HepG2 (cell line): ENCODE results near the gene CDKN3. TPM values are rescaled to one million over a fixed set of nuclear protein-coding genes. Genes with fewer than 3 reads are reported as not detected.

ENCODE experiments used
- ATAC-seq: fragments of 200-7000 bp; cut with Tn5 transposase; 3 replicates; pipeline ENCODE4 v1.9.1; 2020; ENCODE audit warnings: mild to moderate bottlenecking, moderate library complexity
- BruUV-seq: library from RNA; stranded (reverse); fragments of 400-500 nt; replicated peaks from 2 replicates; lab custom pipeline; 2021; lab: Mats Ljungman, UMichigan
- CTCF ChIA-PET: fragments of 300-600 bp; formaldehyde crosslinking; extraction: SDS; loops from one replicate; lab custom pipeline; 2021; ENCODE audit warnings: low total read pairs, inconsistent platforms, low intra/inter-chr PET ratio; lab: Yijun Ruan, JAX
- POLR2A ChIA-PET: fragments of 350-600 bp; sonication (Branson Sonifier 250); formaldehyde crosslinking; loops from one replicate; lab custom pipeline; 2020; ENCODE audit warnings: antibody characterized with exemption, inconsistent platforms; lab: Yijun Ruan, JAX
- DNase-seq: peaks from one replicate; pipeline ENCODE4 v3.0.0-alpha.2; 2015; ENCODE audit warnings: low spot score
- FAIRE-seq: peaks from 3 replicates; lab custom pipeline; 2011; peaks lifted over from hg19 to GRCh38; lab: Jason Lieb, UNC
- H2AFZ ChIP-seq: one replicate; pipeline ENCODE4 v1.6.1; 2011; ENCODE audit warnings: low read length, inconsistent platforms
- H3K27ac ChIP-seq: fragments of 300-600 bp; 3 replicates; pipeline ENCODE4 v1.8.0; 2011; ENCODE audit warnings: mixed run types, mild to moderate bottlenecking, mixed read lengths, low read length, inconsistent platforms; ENCODE audit not compliant: insufficient read depth; ENCODE audit errors: extremely low read length
- H3K27me3 ChIP-seq, 2 experiments: fragments of 200-600 bp in 1 of 2; 2 replicates in 1 of 2; 3 replicates in 1 of 2; pipeline versions ENCODE4 v1.6.0 to v1.8.0; 2011; ENCODE audit warnings: low read length in 2 of 2, mild to moderate bottlenecking in 2 of 2, moderate library complexity in 2 of 2, inconsistent platforms in 1 of 2; ENCODE audit not compliant: insufficient read depth in 2 of 2, control insufficient read depth in 1 of 2
- H3K36me3 ChIP-seq, 2 experiments: fragments of 200-600 bp in 1 of 2; replicated peaks in 1 of 2; 2 replicates in 1 of 2; 3 replicates in 1 of 2; pipeline versions ENCODE4 v1.5.1 to v1.8.0; 2011; ENCODE audit warnings: low read length in 2 of 2, inconsistent platforms in 1 of 2; ENCODE audit not compliant: insufficient read depth in 2 of 2, control insufficient read depth in 1 of 2
- H3K4me1 ChIP-seq: 2 replicates; pipeline ENCODE4 v1.5.1; 2012; ENCODE audit warnings: low read length, inconsistent platforms; ENCODE audit not compliant: insufficient read depth
- H3K4me2 ChIP-seq: 2 replicates; pipeline ENCODE4 v1.6.0; 2011; ENCODE audit warnings: low read depth, low read length, inconsistent platforms
- H3K4me3 ChIP-seq, 3 experiments: fragments of 200-600 bp in 1 of 3; sonication (generic), shearing (Covaris generic) in 1 of 3; replicated peaks in 1 of 3; 2 replicates each; pipeline ENCODE4 v1.5.1; 2011 to 2016; ENCODE audit warnings: low read length in 3 of 3, inconsistent platforms in 2 of 3, low read depth in 2 of 3, mild to moderate bottlenecking in 2 of 3, control low read depth in 1 of 3, mixed read lengths in 1 of 3; ENCODE audit not compliant: insufficient read depth in 1 of 3
- H3K79me2 ChIP-seq: one replicate; pipeline ENCODE4 v1.6.1; 2011; ENCODE audit warnings: low read length, inconsistent platforms; ENCODE audit not compliant: insufficient read depth
- H3K9ac ChIP-seq: 2 replicates; pipeline ENCODE4 v1.6.0; 2011; ENCODE audit warnings: mild to moderate bottlenecking, low read depth, low read length, inconsistent platforms; ENCODE audit not compliant: insufficient read depth
- H3K9me3 ChIP-seq: 2 replicates; pipeline ENCODE4 v1.5.1; 2012; ENCODE audit warnings: mild to moderate bottlenecking, low read length
- H4K20me1 ChIP-seq: 2 replicates; pipeline ENCODE4 v1.6.0; 2011; ENCODE audit warnings: inconsistent platforms, mild to moderate bottlenecking, low read length, moderate library complexity; ENCODE audit not compliant: insufficient read depth
- DNMT1 ChIP-seq: sonication (generic); formaldehyde crosslinking; IDR thresholded peaks from 2 replicates; pipeline ENCODE4 v1.5.1; 2020; ENCODE audit warnings: mild to moderate bottlenecking, missing genetic modification reagents
- KDM3A ChIP-seq: IDR thresholded peaks from 2 replicates; pipeline ENCODE4 v1.6.1; 2018; ENCODE audit warnings: low read depth, missing compliant biosample characterization
- KDM5B ChIP-seq: sonication (generic); formaldehyde crosslinking; IDR thresholded peaks from 2 replicates; pipeline ENCODE4 v1.4.0; 2020; ENCODE audit warnings: missing genetic modification reagents, mild to moderate bottlenecking, borderline replicate concordance
- MAZ ChIP-seq, 2 experiments: sonication (generic) in 1 of 2; formaldehyde crosslinking in 1 of 2; IDR thresholded peaks; 2 replicates each; pipeline versions ENCODE4 v1.5.0 to v1.6.1; 2012 to 2020; ENCODE audit warnings: low read depth in 2 of 2, mild to moderate bottlenecking in 2 of 2, borderline replicate concordance in 1 of 2, improper control_type of control experiment in 1 of 2, low read length in 1 of 2, missing genetic modification reagents in 1 of 2, moderate library complexity in 1 of 2
- POLR2AphosphoS5 ChIP-seq: IDR thresholded peaks from 2 replicates; pipeline ENCODE4 v1.6.1; 2012; ENCODE audit warnings: low read depth, low read length
- PRMT3 ChIP-seq: sonication (generic); formaldehyde crosslinking; IDR thresholded peaks from 2 replicates; pipeline ENCODE4 v1.8.1; 2022; ENCODE audit warnings: low read depth, mild to moderate bottlenecking, moderate library complexity, missing genetic modification reagents, borderline replicate concordance
- RERE ChIP-seq: IDR thresholded peaks from 2 replicates; pipeline ENCODE4 v1.6.1; 2016; ENCODE audit warnings: low read depth, missing genetic modification reagents, missing compliant biosample characterization
- RFX5 ChIP-seq: IDR thresholded peaks from 2 replicates; pipeline ENCODE4 v1.6.1; 2011; ENCODE audit warnings: low read depth, low read length, improper control_type of control experiment
- SRY ChIP-seq: sonication (generic); formaldehyde crosslinking; IDR thresholded peaks from 2 replicates; pipeline ENCODE4 v1.8.0; 2022; ENCODE audit warnings: mild to moderate bottlenecking, missing genetic modification reagents
- TCF7L2 ChIP-seq: IDR thresholded peaks from 2 replicates; pipeline ENCODE4 v1.6.1; 2011; ENCODE audit warnings: mild to moderate bottlenecking, low read depth, low read length, moderate library complexity
- ZFP36L2 ChIP-seq: sonication (generic); formaldehyde crosslinking; IDR thresholded peaks from 2 replicates; pipeline ENCODE4 v1.4.0; 2020; ENCODE audit warnings: missing genetic modification reagents
- ZNF143 ChIP-seq: sonication (generic); formaldehyde crosslinking; IDR thresholded peaks from 2 replicates; pipeline ENCODE4 v1.4.0; 2020; ENCODE audit warnings: missing genetic modification reagents
- ZNF256 ChIP-seq: sonication (generic); formaldehyde crosslinking; conservative IDR thresholded peaks from 2 replicates; pipeline ENCODE4 v1.4.0; 2020; ENCODE audit warnings: missing genetic modification reagents
- ZNF329 ChIP-seq: sonication (generic); formaldehyde crosslinking; IDR thresholded peaks from 2 replicates; pipeline ENCODE4 v1.9.0; 2021; ENCODE audit warnings: low read depth, mild to moderate bottlenecking, missing genetic modification reagents
- ZNF446 ChIP-seq: sonication (generic); formaldehyde crosslinking; IDR thresholded peaks from 2 replicates; pipeline ENCODE4 v1.5.0; 2020; ENCODE audit warnings: mild to moderate bottlenecking, missing genetic modification reagents
- ZNF567 ChIP-seq: sonication (generic); formaldehyde crosslinking; IDR thresholded peaks from 2 replicates; pipeline ENCODE4 v1.8.1; 2023; ENCODE audit warnings: mild to moderate bottlenecking, missing genetic modification reagents, borderline replicate concordance
- ZNF768 ChIP-seq: sonication (generic); formaldehyde crosslinking; IDR thresholded peaks from 2 replicates; pipeline ENCODE4 v1.4.0; 2020; ENCODE audit warnings: missing genetic modification reagents
- ZNF878 ChIP-seq: sonication (generic); formaldehyde crosslinking; IDR thresholded peaks from 2 replicates; pipeline ENCODE4 v1.8.1; 2023; ENCODE audit warnings: mild to moderate bottlenecking, missing genetic modification reagents, moderate library complexity
- WGBS: methylation state at CpG from one replicate; pipeline ENCODE4 v1.1.6; 2017; ENCODE audit warnings: low lambda C conversion rate; 5-methylcytosine and 5-hydroxymethylcytosine counted together
- in situ Hi-C: cut with HindIII; loops from 2 replicates; pipeline ENCODE4 v1.10.0; 2017; ENCODE audit warnings: low pct_unique_long_range_greater_than_20kb; ENCODE audit not compliant: extremely low pct_ligation_motif_present
- intact Hi-C: fragments of 100-400 bp; cut with micrococcal nuclease; formaldehyde crosslinking; loops from one replicate; pipeline ENCODE4 v1.10.0; 2022; ENCODE audit not compliant: unreplicated experiment
- polyA plus RNA-seq, 8 experiments: library from polyadenylated mRNA; depleted of rRNA in 3 of 8; stranded (reverse) in 7 of 8; unstranded in 1 of 8; fragments of >200 nt; fragmentation: Illumina TruSeq in 4 of 8; extraction: Trizol in 4 of 8; gene quantifications; 2 replicates each; pipeline versions ENCODE4 v1.2.1 to v1.2.3, GENCODE V29; 2011 to 2016; ENCODE audit warnings: low read depth in 4 of 8, missing spikeins in 1 of 8, mixed read lengths in 1 of 8; ENCODE audit not compliant: insufficient read depth in 1 of 8
- total RNA-seq, 5 experiments: library from RNA; depleted of rRNA; stranded (reverse); fragments of >200 nt; fragmentation: Illumina TruSeq; extraction: Trizol; gene quantifications; 2 replicates each; pipeline ENCODE4 v1.2.3, GENCODE V29; 2016; ENCODE audit warnings: low read depth in 1 of 5

CDKN3 gene
- total and polyA plus RNA-seq, 2 of the 13 experiments (the other 11 are each of a cell fraction or from before 2014, with no cell fraction given), result 63.0 to 88.9 TPM

GRCh38 chr14:54440873-54441868 lies 44.4 kb downstream of the CDKN3 start, which contains the start of gene CNIH1:
Gene CNIH1, minus strand, starts transcription at chr14:54441374. Its CDS starts 47 bp downstream, at chr14:54441327.
- intact Hi-C loops (loop anchor here (1.0 to 5.0 kb wide), 3 partner anchors 44 to 75 kb away; partner anchors contain the start of genes CDKN3 and GMFB), in situ Hi-C loops (no loop called here)
- no TSS peak for BruUV-seq
- Histone ChIP-seq H3K4me2 (peak within 1 kb of the TSS; percentile 81), H3K27me3 (no peaks in the 10 kb centered on the region; a peak in 1 of 5 replicates), H3K9me3 (no peaks in the 10 kb centered on the region), H3K27ac (peak within 1 kb of the TSS; percentile 96), H3K4me3 (peak within 1 kb of the TSS; percentile 82 to 87 (median 86)), H3K36me3 (0 out of 5 replicates have a peak, but pooled peaks cover 0 to 4% of the 10 kb centered on the region in 2 experiments), H2AFZ (peak within 1 kb of the TSS; percentile 42), H3K4me1 (peaks cover 53% of the 10 kb centered on the region), H3K79me2 (peaks cover 46% of the 10 kb centered on the region), H3K9ac (peak within 1 kb of the TSS; percentile 95), H4K20me1 (peaks cover 14% of the 10 kb centered on the region)
- FAIRE-seq (peak; percentile 28), ATAC-seq (peak; percentile 97), DNase-seq (peak; percentile 84)
- ChIA-PET CTCF (no interaction called here), POLR2A (interaction anchor here (1.1 to 1.7 kb wide), 3 partner anchors 17 to 74 kb away, joined by 3 to 4 read pairs (median 3); no protein-coding TSS in a partner anchor)
- WGBS, result 1% methylated on average over 23 of the region's 100 CpGs
- peak; percentile 77 for TF ChIP-seq POLR2AphosphoS5
- peak; percentile 88 for TF ChIP-seq ZNF143 (CRISPR knock-in tag)
- TF ChIP-seq PRMT3 (CRISPR knock-in tag), result no peak
- TF ChIP-seq ZNF446, result peak; percentile 43; the same call in 1 of the 2 replicates
- no peak for TF ChIP-seq TCF7L2
- peak; percentile 90 for TF ChIP-seq DNMT1
- TF ChIP-seq KDM3A, result 0 out of 2 replicates have a peak, but pooled peaks have one; percentile 74
- TF ChIP-seq MAZ (IDR thresholded peaks at IDR 0.05; ENCODE audit: borderline replicate concordance, low read depth, low read length), result 0 out of 2 replicates have a peak, but pooled peaks have one; percentile 26
- TF ChIP-seq MAZ (CRISPR knock-in tag; IDR thresholded peaks at IDR 0.05; ENCODE audit: low read depth), result peak; percentile 76; the same call in 1 of the 2 replicates
- TF ChIP-seq ZNF878 (CRISPR knock-in tag), result 0 out of 2 replicates have a peak, but pooled peaks have one; percentile 27
- peak; percentile 67; the same call in 1 of the 2 replicates for TF ChIP-seq KDM5B (CRISPR knock-in tag)
- peak; percentile 77; the same call in 1 of the 2 replicates for TF ChIP-seq ZNF329 (CRISPR knock-in tag)
- no peak for TF ChIP-seq ZFP36L2
- peak; percentile 91 for TF ChIP-seq SRY
- TF ChIP-seq ZNF256 (CRISPR knock-in tag), result no peak
- TF ChIP-seq RFX5, result peak; percentile 5; the same call in 1 of the 2 replicates
- TF ChIP-seq RERE, result peak; percentile 15; the same call in 1 of the 2 replicates
- peak; percentile 47; the same call in 1 of the 2 replicates for TF ChIP-seq ZNF768 (CRISPR knock-in tag)
- TF ChIP-seq ZNF567, result no peak
